GM19043 (cell line): Measurements from ENCODE around the gene ZNF154.

ENCODE experiments used
- ATAC-seq: cut with Tn5 transposase; IDR thresholded peaks from one replicate; pipeline ENCODE4 v1.9.1; 2021; ENCODE audit warnings: low read depth; ENCODE audit not compliant: unreplicated experiment

Gene ZNF154

DNA sequence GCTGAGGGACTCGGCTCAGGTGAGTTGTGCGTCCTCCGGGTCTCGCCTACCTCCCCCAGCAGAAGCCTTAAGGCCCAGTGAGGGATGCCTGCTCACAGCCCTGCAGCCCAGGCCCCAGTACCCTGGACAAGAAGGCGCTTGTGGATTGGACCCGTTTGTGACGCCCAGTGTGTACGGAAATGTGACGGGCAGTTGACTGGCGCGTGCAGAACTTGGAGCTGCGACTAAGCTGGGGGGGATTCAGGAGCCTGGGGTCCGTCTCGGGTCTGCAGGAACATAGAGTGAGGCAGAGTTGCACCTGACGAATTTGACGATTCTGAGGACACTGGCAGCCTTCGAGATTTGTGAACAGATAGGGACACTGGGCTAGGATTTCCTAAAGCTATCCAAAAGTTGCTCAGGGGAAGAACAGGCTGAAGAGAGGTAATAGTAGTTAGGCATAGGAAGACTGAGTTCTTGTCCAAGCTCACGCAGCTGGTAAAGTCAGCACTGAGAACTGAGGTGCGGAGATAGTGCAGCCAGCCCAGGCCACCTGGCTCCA, 26.7 kb downstream of the ZNF154 start:
- no peak for ATAC-seq

DNA sequence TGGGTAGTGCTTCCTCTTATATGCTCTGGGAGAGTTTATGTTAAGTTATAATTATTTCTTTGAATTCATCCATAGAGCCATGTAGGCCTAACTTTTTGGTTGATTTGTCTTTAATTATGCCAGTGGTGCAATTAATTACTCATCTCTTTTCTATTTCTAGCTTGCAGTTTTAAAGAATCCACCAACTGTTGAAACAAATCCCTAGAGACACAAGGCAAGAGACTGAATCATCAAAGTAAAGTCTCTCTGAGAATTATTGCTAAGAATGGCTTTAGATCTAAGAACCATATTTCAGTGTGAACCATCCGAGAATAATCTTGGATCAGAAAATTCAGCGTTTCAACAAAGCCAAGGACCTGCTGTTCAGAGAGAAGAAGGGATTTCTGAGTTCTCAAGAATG, 33.1 kb downstream of the ZNF154 start:
- no peak for ATAC-seq

DNA sequence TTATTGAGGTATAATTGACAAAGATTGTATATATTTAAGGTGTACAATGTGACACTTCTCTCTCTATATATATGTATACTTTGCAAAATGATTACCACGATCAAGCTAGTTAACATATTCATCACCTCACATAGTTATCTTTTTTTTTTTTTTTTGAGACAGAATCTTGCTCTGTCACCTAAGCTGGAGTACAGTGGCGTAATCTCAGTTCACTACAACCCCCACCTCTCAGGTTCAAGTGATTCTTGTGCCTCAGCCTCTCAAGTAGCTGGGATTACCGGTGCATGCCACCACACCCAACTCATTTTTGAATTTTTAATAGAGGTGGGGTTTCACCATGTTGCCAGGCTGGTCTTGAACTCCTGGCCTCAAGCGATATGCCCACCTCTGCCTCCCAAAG, 36.5 kb downstream of the ZNF154 start:
- no peak for ATAC-seq

DNA sequence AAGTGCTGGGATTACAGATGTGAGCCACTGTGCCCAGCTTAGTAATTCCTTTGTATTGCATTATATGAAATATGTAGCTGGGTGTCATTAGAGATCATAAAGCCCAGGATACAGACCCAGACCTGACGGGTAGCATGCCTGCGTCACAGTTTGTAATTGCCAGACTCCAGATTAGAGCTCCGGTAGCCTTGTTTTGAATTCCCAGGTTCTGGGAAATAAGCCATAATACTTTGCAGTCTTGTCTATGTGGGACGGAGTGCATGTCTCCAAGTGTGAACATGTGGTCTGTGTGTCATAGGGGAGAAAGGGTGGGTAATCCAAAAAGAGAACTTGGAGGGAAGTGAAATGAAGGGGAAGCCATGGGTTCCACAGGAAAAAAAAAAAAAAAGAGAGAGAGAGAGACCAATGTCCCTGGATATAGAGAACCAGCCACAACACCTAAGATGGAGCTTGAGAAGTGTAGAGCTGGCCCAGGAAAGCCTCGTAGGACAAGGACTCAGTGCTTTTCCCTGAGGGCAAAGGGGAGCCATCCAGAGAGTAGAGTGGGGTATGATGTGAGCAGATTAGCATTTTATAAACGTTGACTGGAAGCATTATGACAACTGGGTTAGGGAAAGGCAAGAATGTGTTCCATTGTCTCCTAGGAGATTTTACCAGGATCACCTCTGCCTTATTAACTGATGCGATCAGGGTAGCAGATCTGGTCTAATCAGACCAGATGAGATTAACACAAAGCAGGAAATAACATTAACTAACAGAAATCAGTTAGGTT, 37.7 kb downstream of the ZNF154 start:
- no peak for ATAC-seq

DNA sequence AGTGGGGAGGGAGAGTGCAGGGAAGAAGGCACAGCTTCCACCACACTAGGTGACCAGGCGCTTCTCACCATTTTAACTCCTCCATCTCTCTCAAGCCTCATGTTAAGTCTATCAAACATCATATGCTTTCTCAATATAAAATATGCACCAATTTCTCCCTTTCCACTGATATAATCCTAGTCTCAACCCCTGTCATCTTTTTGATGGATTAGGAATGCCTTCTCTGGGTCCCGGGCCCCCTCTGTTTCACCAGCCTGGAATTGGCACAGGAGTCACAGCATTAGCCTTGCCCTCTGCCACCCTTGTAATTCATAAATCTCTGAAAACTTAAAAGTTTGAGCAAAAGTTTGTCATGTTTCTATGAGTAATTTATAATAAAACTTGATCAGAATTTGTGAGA, 40.4 kb downstream of the ZNF154 start, which contains the start of gene ZSCAN4:
TSS of gene ZSCAN4 (plus strand) at position 301 of the 400 bp plus-strand sequence. CDS start 7,211 bp downstream, outside the sequence.
- no peak for ATAC-seq

DNA sequence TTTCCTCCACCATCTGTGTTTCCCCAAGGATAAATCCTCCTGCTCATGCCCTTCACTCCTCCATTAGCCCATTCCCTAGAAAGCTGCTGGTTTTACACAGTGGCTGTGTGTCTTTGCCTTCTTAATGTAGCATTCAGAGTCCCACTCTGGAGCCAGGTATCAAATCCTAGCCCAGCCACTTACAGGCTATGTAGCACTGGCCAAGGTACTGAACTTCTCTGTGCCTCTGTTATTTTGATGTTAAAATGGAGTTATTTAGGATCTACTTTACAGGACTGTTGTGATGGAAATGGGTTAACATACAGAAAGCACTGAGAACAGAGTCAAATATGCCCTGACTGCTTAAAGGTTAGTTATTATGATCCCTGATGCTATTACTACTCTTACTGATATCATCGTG, 41.8 kb downstream of the ZNF154 start:
- no peak for ATAC-seq

DNA sequence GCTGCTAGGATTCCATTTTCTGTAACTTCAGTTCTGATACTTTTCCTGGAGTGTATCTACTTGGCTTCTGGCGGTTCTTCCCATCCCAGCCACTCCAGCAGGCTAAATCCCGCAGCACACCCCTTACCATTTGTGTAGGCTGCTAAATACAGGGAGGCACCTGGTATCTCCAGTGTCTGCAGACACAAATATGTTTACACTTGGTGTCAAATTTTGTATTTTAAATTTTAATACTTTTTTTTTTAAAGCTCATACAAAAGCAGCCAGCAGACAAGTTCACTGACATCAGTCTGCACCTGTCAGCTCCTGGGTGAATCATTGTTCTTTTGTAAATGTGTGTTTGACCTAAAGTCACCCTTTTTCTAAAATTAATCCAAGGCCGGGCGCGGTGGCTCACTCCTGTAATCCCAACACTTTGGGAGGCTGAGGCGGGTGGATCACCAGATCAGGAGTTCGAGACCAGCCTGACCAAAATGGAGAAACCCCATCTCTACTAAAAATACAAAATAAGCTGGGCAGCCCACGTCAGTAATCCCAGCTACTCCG, 43.7 kb downstream of the ZNF154 start:
- ATAC-seq = no peak

DNA sequence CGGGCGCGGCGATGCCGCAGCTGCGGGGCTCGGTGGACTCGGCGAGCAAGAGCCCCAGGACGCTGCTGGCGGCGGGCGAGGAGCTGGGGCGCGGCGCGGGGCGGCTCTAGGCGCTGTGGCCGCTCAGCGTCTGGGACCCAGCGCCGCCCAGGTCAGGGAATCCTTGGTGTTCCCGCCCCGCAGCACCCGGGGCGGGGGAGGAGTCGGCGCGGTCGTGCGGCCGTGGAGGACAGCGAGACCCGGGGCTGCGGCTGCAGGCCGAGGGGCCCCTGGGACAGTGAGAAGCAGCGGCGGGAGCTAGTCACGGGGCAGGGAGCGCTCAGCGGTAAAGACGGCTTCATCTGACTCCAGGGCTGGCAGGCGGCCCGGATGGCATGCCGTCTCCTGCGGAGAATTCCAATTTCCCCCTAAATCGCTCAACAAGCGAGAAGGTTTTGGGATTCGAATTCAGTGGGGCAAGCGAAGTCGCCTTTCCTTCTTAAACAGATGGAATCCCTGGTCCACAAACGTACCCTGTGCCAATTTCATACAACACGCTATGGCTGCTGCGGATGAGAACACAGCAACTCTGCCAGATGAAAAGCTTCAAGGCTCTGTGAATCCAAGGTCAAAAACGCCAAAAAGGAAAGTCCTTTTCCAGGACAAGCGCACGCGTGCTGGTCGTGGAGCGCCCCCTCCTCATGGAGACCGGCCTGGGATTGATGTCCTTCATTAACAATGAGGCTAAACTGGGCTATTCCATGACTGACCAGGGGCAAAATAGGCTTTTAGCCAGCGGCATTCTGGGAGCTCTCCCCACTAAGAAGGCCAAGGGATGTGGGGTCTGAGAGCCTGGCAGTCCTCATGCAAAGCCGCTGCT, 44.5 kb downstream of the ZNF154 start:
- ATAC-seq = no peak

DNA sequence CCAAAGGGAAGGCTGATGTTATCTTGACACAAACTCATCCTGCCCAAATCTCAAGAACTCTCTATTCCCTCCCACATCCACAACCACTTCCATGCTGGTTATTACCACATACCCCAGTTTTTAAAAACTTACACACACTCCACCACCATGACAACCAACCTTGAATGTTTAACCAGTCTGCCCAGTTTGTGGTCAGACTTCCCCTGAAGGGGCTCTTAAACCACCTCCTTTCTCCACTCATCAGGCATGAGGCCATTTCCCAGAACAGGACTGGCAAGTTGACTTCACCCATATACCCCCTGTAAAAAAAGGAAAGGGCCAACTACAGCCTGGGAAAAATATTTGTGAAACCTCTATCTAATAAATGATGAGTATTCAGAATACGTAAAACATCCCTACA, 52.7 kb downstream of the ZNF154 start:
- no peak for ATAC-seq

DNA sequence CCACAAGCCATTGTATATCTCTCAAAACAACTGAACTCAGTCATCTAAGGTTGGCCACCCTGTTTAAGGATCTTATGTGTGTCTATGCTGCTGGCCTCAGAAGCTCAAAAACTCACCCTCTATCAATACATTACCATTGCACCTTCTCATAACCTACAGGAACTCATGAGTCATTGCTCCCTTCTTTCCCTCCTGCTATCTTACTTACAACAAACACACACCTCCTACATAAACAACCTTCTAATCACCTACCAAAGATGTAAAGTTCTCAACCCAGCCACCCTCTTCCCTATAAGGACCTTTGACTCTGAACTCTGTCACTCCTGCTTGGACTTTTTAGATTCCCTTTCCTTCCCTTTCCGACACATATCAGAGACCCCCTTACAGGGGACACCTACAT, 53.6 kb downstream of the ZNF154 start:
- no peak for ATAC-seq

DNA sequence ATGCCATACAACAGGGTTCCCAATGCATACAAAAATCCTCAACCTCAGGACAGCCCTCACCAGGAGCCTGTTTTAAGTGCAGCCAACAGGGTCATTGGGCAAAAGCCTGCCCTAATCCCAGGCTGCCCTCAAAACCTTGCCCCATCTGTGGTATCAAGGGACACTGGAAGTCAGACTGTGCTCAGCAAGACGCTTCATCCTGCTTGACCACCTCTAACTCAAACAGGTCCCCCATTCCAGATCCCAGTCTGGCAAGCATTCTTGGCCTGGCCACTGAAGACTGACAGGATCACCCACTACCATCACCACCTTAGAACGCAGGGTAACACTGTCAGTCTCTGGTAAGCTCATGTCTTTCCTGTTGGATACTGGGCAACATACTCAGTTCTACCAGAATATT, 55.3 kb downstream of the ZNF154 start:
- ATAC-seq = no peak

DNA sequence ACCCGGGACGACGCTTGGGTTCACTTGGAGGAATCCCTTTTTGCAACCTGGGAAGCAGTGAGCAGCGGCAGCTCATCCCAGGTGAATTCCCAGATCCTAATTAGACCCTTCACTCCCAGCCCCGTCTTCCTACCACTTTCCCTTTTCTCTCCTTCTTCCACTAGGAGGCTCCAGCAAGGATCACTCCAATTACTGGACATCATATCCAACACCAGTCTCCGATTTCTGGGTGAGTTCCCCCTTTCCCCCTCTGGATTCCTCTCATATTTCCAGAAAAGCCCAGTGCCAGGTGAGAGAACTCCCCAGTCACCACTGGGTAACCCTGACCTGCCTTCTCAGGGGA, 57.4 kb downstream of the ZNF154 start:
- no peak for ATAC-seq

DNA sequence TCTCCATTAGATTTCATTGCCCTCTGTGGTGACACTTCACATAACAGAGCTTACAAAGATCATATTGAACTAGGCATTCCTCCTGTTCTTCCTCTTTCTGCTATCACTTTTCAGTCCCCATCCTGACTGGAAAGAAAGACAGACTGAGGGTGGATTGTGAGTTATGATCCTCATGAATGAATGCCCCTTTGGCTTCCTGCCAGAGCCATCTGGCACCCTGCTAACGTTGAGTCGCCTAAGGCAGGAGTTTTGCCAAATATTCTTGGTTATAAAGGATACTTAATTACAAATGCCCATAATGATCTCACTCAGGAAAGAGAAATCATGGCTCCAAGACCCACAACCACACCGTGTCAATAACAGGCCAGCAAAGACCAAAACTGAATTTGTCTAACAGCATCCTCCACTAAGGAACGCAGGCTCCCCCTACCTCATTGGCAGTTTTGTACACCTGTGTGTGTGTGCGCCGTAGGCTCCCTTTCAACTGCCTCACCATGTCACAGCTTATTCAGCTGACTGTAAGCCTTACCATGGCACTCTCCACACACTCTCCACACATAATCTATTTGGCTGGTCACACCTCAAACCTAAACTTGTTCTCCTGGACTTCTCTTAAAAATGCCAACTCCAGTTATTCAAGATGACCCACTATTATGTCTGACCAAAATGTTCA, 60.5 kb downstream of the ZNF154 start:
- ATAC-seq = no peak
